ENCODE measurements around the gene RUVBL2. TPM values are rescaled to one million over a fixed set of nuclear protein-coding genes. Genes with fewer than 3 reads are reported as not detected.

The RUVBL2 gene
- total and polyA plus RNA-seq, 2 donors (not counting 3 experiments of a cell fraction or from before 2014, with no cell fraction given), result 115 to 185 TPM

DNA sequence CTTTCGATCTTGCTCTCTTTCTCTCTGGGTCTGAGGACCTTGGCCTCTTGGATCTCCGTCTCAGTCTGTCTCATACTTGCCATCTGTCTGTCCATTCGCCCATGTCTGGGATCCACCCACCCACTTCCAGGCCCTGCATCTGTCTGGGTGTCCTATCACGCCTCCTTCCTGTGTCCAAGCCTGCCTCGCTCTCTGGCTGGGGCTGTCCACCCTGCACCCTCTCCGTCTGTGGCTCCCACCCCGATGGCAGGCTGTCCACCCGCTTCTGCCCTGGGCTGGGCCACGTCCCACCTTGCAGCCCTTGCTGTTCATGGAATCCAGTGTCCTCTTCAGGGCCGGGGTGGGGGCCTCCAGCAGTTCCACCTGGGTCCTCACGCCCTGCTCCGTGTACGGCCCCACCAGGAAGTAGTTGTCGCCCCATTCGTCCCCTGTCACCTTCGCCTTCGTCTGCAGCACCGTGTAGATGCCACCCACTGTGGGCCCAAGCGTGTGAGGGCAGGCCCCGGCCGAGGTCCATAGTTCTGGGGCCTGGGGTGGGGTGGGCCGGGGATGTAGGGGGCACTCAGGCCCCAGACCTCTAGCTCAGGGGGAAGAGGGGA is 2.6 kb upstream of the RUVBL2 start:
- Histone ChIP-seq H3K36me3 (ENCODE audit: control insufficient read depth in 2 of 2, extremely low read depth in 1 of 2, insufficient read depth in 2 of 2, low read length in 2 of 2) (peaks cover 0 to 9% of the 10 kb centered on the region in 2 experiments), H3K27me3 (ENCODE audit: control insufficient read depth in 2 of 2, insufficient read depth in 2 of 2, low read length in 2 of 2) (no peaks in the 10 kb centered on the region), H3K79me2 (ENCODE audit: control insufficient read depth, insufficient read depth, low read length) (peaks cover 46% of the 10 kb centered on the region), H3K4me1 (ENCODE audit: control insufficient read depth, extremely low read depth, insufficient read depth, low read length) (peaks cover 14% of the 10 kb centered on the region), H4K20me1 (replicated peaks; ENCODE audit: control insufficient read depth, extremely low read depth, insufficient read depth, low read length) (no peaks in the 10 kb centered on the region), H3K9me1 (replicated peaks; ENCODE audit: control insufficient read depth, extremely low read depth, insufficient read depth, low read length) (no peaks in the 10 kb centered on the region), H3K9ac (replicated peaks; ENCODE audit: extremely low read depth, insufficient read depth, low read length) (no peak overlapping the region), H2AFZ (ENCODE audit: low read depth, low read length) (no peak overlapping the region), H3K9me3 (replicated peaks; ENCODE audit: control insufficient read depth, insufficient read depth, low read length) (no peaks in the 10 kb centered on the region), H3K4me2 (ENCODE audit: insufficient read depth, low read length) (no peak overlapping the region), H3K4me3 (replicated peaks in 1 of 3; ENCODE audit: insufficient read depth in 1 of 3, low read depth in 1 of 3, low read length in 3 of 3) (no peak overlapping the region), H3K27ac (ENCODE audit: insufficient read depth, low read depth, low read length) (no peak overlapping the region)
- CTCF ChIA-PET, result interaction anchor here (0.6 to 3.3 kb wide), 5 partner anchors 14 to 420 kb away, joined by 3 to 41 read pairs (median 10); no protein-coding TSS in a partner anchor
- FAIRE-seq, result no peak
- DNase-seq (ENCODE audit: low read depth, low spot score), result no peak
- intact Hi-C loops (cut with micrococcal nuclease) (loop anchor here (10.0 kb wide), 2 partner anchors 164 to 356 kb away; partner anchors contain the start of genes DBP, HRC and TRPM4), dilution Hi-C loops (cut with MboI; ENCODE audit: extremely low pct_ligation_motif_present, low sequenced_read_pairs) (no loop called here)
- TF ChIP-seq GATA2 (IDR thresholded peaks at IDR 0.05; ENCODE audit: insufficient read depth, insufficient read length, low read depth, low read length) (no peak), POLR2AphosphoS5 (IDR thresholded peaks at IDR 0.05; ENCODE audit: insufficient read depth, low read depth, low read length) (no peak), FOS (IDR thresholded peaks at IDR 0.05; ENCODE audit: borderline replicate concordance, insufficient read depth, low read length) (no peak), MYC (IDR thresholded peaks at IDR 0.05; ENCODE audit: low read depth, low read length) (no peak), CTCF (IDR thresholded peaks at IDR 0.05; ENCODE audit: extremely low read depth in 1 of 2, insufficient read depth in 1 of 2, low read depth in 1 of 2, low read length in 2 of 2) (no peak), JUN (IDR thresholded peaks at IDR 0.05; ENCODE audit: borderline replicate concordance, insufficient read depth, insufficient read length, low read depth) (no peak), POLR2A (IDR thresholded peaks at IDR 0.05; ENCODE audit: low read depth, low read length) (no peak)
- TF ChIP-seq, protein P1, sequence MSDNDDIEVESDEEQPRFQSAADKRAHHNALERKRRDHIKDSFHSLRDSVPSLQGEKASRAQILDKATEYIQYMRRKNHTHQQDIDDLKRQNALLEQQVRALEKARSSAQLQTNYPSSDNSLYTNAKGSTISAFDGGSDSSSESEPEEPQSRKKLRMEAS (IDR thresholded peaks at IDR 0.05; ENCODE audit: insufficient read depth, insufficient read length), result no peak
- POLR2A ChIA-PET, result no interaction called here
- no TSS peak for BruUV-seq (replicated peaks)
